GM23338 (cell line): ENCODE measurements around the gene GPN2. TPM values are rescaled to one million over a fixed set of nuclear protein-coding genes. Genes with fewer than 3 reads are reported as not detected.

Experiments used
- ATAC-seq: fragments of 200-7000 bp; cut with Tn5 transposase; 3 replicates; pipeline ENCODE4 v1.9.1; 2020
- DNase-seq: peaks from one replicate; pipeline ENCODE4 v3.0.0-alpha.2; 2015; ENCODE audit warnings: low spot score
- H2AFZ ChIP-seq: fragments of 200-600 bp; sonication (generic); 2 replicates; pipeline ENCODE4 v1.8.0; 2016; ENCODE audit warnings: antibody characterized with exemption, mild to moderate bottlenecking, moderate library complexity
- H3F3A ChIP-seq: fragments of 200-600 bp; sonication (generic); replicated peaks from 2 replicates; pipeline ENCODE4 v1.8.0; 2017; ENCODE audit warnings: antibody characterized with exemption, mixed run types, low read depth
- H3K27ac ChIP-seq: fragments of 200-600 bp; sonication (generic); 2 replicates; pipeline ENCODE4 v1.6.1; 2016; ENCODE audit warnings: low read depth
- H3K27me3 ChIP-seq: fragments of 200-600 bp; sonication (generic); 2 replicates; pipeline ENCODE4 v1.8.0; 2016; ENCODE audit warnings: mild to moderate bottlenecking, mixed run types, moderate library complexity; ENCODE audit not compliant: insufficient read depth
- H3K36me3 ChIP-seq: fragments of 200-600 bp; sonication (generic); 2 replicates; pipeline ENCODE4 v1.8.0; 2016; ENCODE audit warnings: mild to moderate bottlenecking; ENCODE audit not compliant: insufficient read depth
- H3K4me1 ChIP-seq: fragments of 200-600 bp; sonication (generic); 2 replicates; pipeline ENCODE4 v1.8.0; 2016; ENCODE audit warnings: mild to moderate bottlenecking, moderate library complexity; ENCODE audit not compliant: insufficient read depth
- H3K4me2 ChIP-seq: fragments of 200-600 bp; sonication (generic); 2 replicates; pipeline ENCODE4 v1.7.1; 2017; ENCODE audit warnings: mixed run types
- H3K4me3 ChIP-seq: fragments of 200-600 bp; sonication (generic); 2 replicates; pipeline ENCODE4 v1.6.1; 2016; ENCODE audit warnings: mixed run types
- H3K79me2 ChIP-seq: fragments of 200-600 bp; sonication (generic); replicated peaks from 2 replicates; pipeline ENCODE4 v1.8.0; 2017; ENCODE audit warnings: mild to moderate bottlenecking; ENCODE audit not compliant: insufficient read depth
- H3K9me2 ChIP-seq: fragments of 200-600 bp; sonication (generic); 2 replicates; pipeline ENCODE4 v1.8.0; 2017; ENCODE audit not compliant: insufficient read depth
- H4K20me1 ChIP-seq: fragments of 200-600 bp; sonication (generic); replicated peaks from 2 replicates; pipeline ENCODE4 v1.8.0; 2017; ENCODE audit warnings: mild to moderate bottlenecking; ENCODE audit not compliant: insufficient read depth
- H3K27ac Mint-ChIP-seq: 2 replicates; pipeline ENCODE4 v1.8.0; 2020; ENCODE audit warnings: inconsistent platforms, mild to moderate bottlenecking, moderate library complexity, mixed read lengths
- H3K27me3 Mint-ChIP-seq: 3 replicates; pipeline ENCODE4 v1.8.0; 2022; ENCODE audit warnings: low read depth, mild to moderate bottlenecking, moderate library complexity, mixed read lengths, inconsistent platforms; ENCODE audit not compliant: insufficient read depth, poor library complexity
- H3K36me3 Mint-ChIP-seq: 3 replicates; pipeline ENCODE4 v1.8.0; 2021; ENCODE audit warnings: low read depth, mild to moderate bottlenecking, inconsistent platforms, moderate library complexity, mixed read lengths
- H3K4me1 Mint-ChIP-seq: 3 replicates; pipeline ENCODE4 v1.8.0; 2020; ENCODE audit warnings: mild to moderate bottlenecking, inconsistent platforms, mixed read lengths
- H3K4me3 Mint-ChIP-seq: 3 replicates; pipeline ENCODE4 v1.8.0; 2021; ENCODE audit warnings: moderate library complexity, mild to moderate bottlenecking, inconsistent platforms, mixed read lengths
- H3K9me3 Mint-ChIP-seq: 3 replicates; pipeline ENCODE4 v1.8.0; 2020; ENCODE audit warnings: moderate library complexity, mild to moderate bottlenecking, inconsistent platforms, mixed read lengths
- STAT1 ChIP-seq: IDR thresholded peaks from one replicate; pipeline ENCODE4 v1.6.1; 2016; ENCODE audit warnings: antibody characterized with exemption; ENCODE audit not compliant: unreplicated experiment
- ZNF114 ChIP-seq: fragments of 250-450 bp; sonication (Bioruptor Pico); IDR thresholded peaks from 2 replicates; pipeline ENCODE4 v1.5.0; 2020; ENCODE audit warnings: mild to moderate bottlenecking, moderate library complexity
- polyA plus RNA-seq: library from polyadenylated mRNA; unstranded; fragments of >200 nt; fragmentation: Nextera tagmentation; extraction: Ambion mirVana; gene quantifications from 2 replicates; pipeline ENCODE4 v1.2.1, GENCODE V29; 2016
- total RNA-seq: library from RNA; depleted of rRNA; stranded (reverse); fragments of >200 nt; shearing (Covaris generic); gene quantifications from 2 replicates; pipeline ENCODE4 v1.2.3, GENCODE V29; 2014
- TF ChIP-seq, protein P1 (sequence below): fragments of 250-450 bp; sonication (Bioruptor Pico); IDR thresholded peaks from 2 replicates; pipeline ENCODE4 v1.5.0; 2020; ENCODE audit warnings: mild to moderate bottlenecking, moderate library complexity
- TF ChIP-seq, protein P2 (sequence below): IDR thresholded peaks from 2 replicates; pipeline ENCODE4 v1.6.1; 2016; ENCODE audit warnings: antibody characterized with exemption

The GPN2 gene
- total and polyA plus RNA-seq, 2 experiments from 2014 or later = 10.1 to 19.4 TPM

DNA sequence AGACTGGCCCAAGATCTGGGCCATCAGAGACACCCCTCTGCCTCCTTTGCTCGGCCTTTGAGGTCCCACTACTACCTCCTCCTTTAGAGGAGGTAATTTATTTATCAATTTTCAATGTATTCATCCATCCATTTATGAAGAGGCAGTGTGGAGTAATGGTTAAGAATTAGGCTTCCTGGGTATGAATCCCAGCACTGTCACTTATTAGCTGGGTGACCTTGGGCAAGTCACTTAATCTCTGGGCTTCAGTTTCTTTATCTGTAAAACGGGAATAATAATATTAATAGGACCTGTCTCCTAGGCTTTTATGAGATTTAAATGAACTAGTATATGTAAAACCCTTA, 22.0 kb upstream of the GPN2 start:
- H3K27me3 Mint-ChIP-seq = peaks cover 8% of the 10 kb centered on the region
- TF ChIP-seq, protein P1, sequence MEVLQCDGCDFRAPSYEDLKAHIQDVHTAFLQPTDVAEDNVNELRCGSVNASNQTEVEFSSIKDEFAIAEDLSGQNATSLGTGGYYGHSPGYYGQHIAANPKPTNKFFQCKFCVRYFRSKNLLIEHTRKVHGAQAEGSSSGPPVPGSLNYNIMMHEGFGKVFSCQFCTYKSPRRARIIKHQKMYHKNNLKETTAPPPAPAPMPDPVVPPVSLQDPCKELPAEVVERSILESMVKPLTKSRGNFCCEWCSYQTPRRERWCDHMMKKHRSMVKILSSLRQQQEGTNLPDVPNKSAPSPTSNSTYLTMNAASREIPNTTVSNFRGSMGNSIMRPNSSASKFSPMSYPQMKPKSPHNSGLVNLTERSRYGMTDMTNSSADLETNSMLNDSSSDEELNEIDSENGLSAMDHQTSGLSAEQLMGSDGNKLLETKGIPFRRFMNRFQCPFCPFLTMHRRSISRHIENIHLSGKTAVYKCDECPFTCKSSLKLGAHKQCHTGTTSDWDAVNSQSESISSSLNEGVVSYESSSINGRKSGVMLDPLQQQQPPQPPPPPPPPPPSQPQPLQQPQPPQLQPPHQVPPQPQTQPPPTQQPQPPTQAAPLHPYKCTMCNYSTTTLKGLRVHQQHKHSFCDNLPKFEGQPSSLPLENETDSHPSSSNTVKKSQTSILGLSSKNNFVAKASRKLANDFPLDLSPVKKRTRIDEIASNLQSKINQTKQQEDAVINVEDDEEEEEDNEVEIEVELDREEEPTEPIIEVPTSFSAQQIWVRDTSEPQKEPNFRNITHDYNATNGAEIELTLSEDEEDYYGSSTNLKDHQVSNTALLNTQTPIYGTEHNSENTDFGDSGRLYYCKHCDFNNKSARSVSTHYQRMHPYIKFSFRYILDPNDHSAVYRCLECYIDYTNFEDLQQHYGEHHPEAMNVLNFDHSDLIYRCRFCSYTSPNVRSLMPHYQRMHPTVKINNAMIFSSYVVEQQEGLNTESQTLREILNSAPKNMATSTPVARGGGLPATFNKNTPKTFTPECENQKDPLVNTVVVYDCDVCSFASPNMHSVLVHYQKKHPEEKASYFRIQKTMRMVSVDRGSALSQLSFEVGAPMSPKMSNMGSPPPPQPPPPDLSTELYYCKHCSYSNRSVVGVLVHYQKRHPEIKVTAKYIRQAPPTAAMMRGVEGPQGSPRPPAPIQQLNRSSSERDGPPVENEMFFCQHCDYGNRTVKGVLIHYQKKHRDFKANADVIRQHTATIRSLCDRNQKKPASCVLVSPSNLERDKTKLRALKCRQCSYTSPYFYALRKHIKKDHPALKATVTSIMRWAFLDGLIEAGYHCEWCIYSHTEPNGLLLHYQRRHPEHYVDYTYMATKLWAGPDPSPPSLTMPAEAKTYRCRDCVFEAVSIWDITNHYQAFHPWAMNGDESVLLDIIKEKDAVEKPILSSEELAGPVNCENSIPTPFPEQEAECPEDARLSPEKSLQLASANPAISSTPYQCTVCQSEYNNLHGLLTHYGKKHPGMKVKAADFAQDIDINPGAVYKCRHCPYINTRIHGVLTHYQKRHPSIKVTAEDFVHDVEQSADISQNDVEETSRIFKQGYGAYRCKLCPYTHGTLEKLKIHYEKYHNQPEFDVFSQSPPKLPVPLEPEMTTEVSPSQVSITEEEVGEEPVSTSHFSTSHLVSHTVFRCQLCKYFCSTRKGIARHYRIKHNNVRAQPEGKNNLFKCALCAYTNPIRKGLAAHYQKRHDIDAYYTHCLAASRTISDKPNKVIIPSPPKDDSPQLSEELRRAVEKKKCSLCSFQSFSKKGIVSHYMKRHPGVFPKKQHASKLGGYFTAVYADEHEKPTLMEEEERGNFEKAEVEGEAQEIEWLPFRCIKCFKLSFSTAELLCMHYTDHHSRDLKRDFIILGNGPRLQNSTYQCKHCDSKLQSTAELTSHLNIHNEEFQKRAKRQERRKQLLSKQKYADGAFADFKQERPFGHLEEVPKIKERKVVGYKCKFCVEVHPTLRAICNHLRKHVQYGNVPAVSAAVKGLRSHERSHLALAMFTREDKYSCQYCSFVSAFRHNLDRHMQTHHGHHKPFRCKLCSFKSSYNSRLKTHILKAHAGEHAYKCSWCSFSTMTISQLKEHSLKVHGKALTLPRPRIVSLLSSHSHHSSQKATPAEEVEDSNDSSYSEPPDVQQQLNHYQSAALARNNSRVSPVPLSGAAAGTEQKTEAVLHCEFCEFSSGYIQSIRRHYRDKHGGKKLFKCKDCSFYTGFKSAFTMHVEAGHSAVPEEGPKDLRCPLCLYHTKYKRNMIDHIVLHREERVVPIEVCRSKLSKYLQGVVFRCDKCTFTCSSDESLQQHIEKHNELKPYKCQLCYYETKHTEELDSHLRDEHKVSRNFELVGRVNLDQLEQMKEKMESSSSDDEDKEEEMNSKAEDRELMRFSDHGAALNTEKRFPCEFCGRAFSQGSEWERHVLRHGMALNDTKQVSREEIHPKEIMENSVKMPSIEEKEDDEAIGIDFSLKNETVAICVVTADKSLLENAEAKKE (CRISPR knock-in tag) = no peak
- TF ChIP-seq, protein P2, sequence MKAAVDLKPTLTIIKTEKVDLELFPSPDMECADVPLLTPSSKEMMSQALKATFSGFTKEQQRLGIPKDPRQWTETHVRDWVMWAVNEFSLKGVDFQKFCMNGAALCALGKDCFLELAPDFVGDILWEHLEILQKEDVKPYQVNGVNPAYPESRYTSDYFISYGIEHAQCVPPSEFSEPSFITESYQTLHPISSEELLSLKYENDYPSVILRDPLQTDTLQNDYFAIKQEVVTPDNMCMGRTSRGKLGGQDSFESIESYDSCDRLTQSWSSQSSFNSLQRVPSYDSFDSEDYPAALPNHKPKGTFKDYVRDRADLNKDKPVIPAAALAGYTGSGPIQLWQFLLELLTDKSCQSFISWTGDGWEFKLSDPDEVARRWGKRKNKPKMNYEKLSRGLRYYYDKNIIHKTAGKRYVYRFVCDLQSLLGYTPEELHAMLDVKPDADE = no peak
- TF ChIP-seq ZNF114 (CRISPR knock-in tag) = no peak
- H3K4me1 Mint-ChIP-seq = no peaks in the 10 kb centered on the region
- no peaks in the 10 kb centered on the region for H3K9me3 Mint-ChIP-seq
- no peaks in the 10 kb centered on the region for H3K36me3 ChIP-seq
- no peak overlapping the region for H3K27ac ChIP-seq
- no peaks in the 10 kb centered on the region for H3K9me2 ChIP-seq
- no peaks in the 10 kb centered on the region for H3K79me2 ChIP-seq
- H3K4me3 Mint-ChIP-seq = no peak overlapping the region
- no peaks in the 10 kb centered on the region for H3K27me3 ChIP-seq
- no peak overlapping the region for H2AFZ ChIP-seq
- H3F3A ChIP-seq = no peaks in the 10 kb centered on the region
- no peak overlapping the region for H3K4me2 ChIP-seq
- no peaks in the 10 kb centered on the region; the same call in 1 of the 2 replicates for H4K20me1 ChIP-seq
- DNase-seq (no peak), ATAC-seq (no peak)
- no peak overlapping the region for H3K27ac Mint-ChIP-seq
- H3K4me3 ChIP-seq = no peak overlapping the region
- H3K36me3 Mint-ChIP-seq = no peaks in the 10 kb centered on the region
- no peaks in the 10 kb centered on the region for H3K4me1 ChIP-seq

GRCh38 chr1:26911399-26912146, 21.5 kb upstream of the GPN2 start:
- Histone ChIP-seq H3K4me2 (no peak overlapping the region), H3K36me3 (no peaks in the 10 kb centered on the region), H3K4me1 (no peaks in the 10 kb centered on the region), H3F3A (no peaks in the 10 kb centered on the region), H3K9me2 (no peaks in the 10 kb centered on the region), H3K27me3 (no peaks in the 10 kb centered on the region), H3K27ac (no peak overlapping the region), H4K20me1 (no peaks in the 10 kb centered on the region; the same call in 1 of the 2 replicates), H2AFZ (no peak overlapping the region), H3K4me3 (no peak overlapping the region), H3K79me2 (no peaks in the 10 kb centered on the region)
- Mint-ChIP-seq H3K9me3 (no peaks in the 10 kb centered on the region), H3K4me3 (no peak overlapping the region), H3K27me3 (peaks cover 8% of the 10 kb centered on the region), H3K4me1 (no peaks in the 10 kb centered on the region; the same call in 2 of the 3 replicates), H3K27ac (no peak overlapping the region), H3K36me3 (no peaks in the 10 kb centered on the region)
- no peak for ATAC-seq
- no peak for DNase-seq
- TF ChIP-seq STAT1 = no peak
